22Rv1 (cell line): Measurements from ENCODE around the gene NFYC.

Source experiments
- H3K27ac ChIP-seq: fragments of 450-650 bp; 2 replicates; pipeline ENCODE4 v1.5.1; 2017
- CTCF ChIP-seq: fragments of 450-650 bp; IDR thresholded peaks from 2 replicates; pipeline ENCODE4 v1.5.1; 2017; ENCODE audit warnings: mild to moderate bottlenecking
- ZFX ChIP-seq: fragments of 450-650 bp; IDR thresholded peaks from 2 replicates; pipeline ENCODE4 v1.6.1; 2017; ENCODE audit warnings: antibody characterized with exemption, borderline replicate concordance

The NFYC gene

GRCh38 chr1:40689737-40690136, 1.8 kb upstream of the NFYC start:
- H3K27ac ChIP-seq: peak overlapping the region; percentile 98
- TF ChIP-seq ZFX (no peak), CTCF (no peak)

- TF ChIP-seq ZFX: no peak
- no peak for TF ChIP-seq CTCF
These were observed 550 bp upstream of the NFYC start for GRCh38 chr1:40690771-40691537.

GRCh38 chr1:40692429-40692895, 958 bp downstream of the NFYC start:
- H3K27ac ChIP-seq: peak overlapping the region; percentile 98
- no peak for TF ChIP-seq CTCF
- no peak for TF ChIP-seq ZFX

More at GRCh38 chr1:40690771-40691537, 550 bp upstream of the NFYC start:
- H3K27ac ChIP-seq: peak overlapping the region; percentile 98

- TF ChIP-seq CTCF: no peak
- TF ChIP-seq ZFX: no peak
- peak overlapping the region; percentile 98 for H3K27ac ChIP-seq
These were observed 1.9 kb downstream of the NFYC start for GRCh38 chr1:40693425-40693824.

GRCh38 chr1:40694353-40694874, 2.9 kb downstream of the NFYC start:
- H3K27ac ChIP-seq: peak overlapping the region; percentile 98
- TF ChIP-seq ZFX: no peak
- TF ChIP-seq CTCF: no peak

- peak overlapping the region; percentile 98 for H3K27ac ChIP-seq
- TF ChIP-seq ZFX: no peak
- no peak for TF ChIP-seq CTCF
These were observed 4.8 kb downstream of the NFYC start for GRCh38 chr1:40696294-40696693.

GRCh38 chr1:40697436-40697835, 5.9 kb downstream of the NFYC start:
- TF ChIP-seq CTCF (no peak), ZFX (no peak)

More at GRCh38 chr1:40697436-40697835, 5.9 kb downstream of the NFYC start:
- peak overlapping the region; percentile 98; the same call in 1 of the 2 replicates for H3K27ac ChIP-seq
